Measurements from ENCODE around the gene ZNF609.
"Not testable (repeated sequence)": the region's sequence is repeated elsewhere in the genome, so short reads cannot be mapped to it uniquely, and the experiment has no call there.

The ZNF609 gene

GRCh38 chr15:64589435-64590084, 129.2 kb downstream of the ZNF609 start:
- no peak for DNase-seq

GRCh38 chr15:64592845-64593244, 132.5 kb downstream of the ZNF609 start:
- not testable (repeated sequence) for DNase-seq

DNA sequence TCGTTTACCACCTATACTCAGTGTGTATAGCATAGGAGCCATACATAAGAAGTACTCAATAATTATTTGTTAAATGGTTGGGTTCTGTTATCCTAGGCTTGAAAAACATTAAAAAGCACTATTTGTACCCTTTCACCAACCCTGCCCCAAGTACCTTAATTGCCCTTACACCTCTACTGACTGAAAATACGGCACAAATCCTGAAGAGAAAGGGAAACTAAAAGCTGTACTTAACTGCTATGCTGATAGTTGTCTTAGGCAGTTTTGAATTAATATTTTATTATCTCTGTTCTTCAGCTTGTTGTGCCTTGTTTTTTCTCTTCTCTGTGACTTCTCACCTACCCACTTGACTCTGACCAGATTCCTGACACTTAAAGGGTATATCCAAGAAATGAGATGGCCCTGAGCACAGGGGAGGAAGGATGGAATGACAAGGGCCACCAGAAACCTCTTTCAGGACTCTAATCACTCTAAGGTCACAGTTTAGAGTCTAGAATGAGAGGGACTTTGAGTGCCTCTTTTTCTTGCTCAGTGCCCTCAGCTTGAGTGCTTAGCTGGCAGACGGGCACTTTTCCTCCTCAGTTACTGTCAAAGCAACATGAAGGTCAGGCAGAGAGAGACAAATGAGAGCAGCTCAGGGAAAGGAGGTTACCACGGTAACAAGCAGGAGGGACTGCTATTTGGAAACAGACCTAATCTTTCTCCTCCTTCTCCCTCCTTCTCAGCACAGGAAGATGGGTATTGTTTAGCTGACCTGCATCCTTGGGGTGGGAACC, 136.5 kb downstream of the ZNF609 start:
- no peak for DNase-seq

DNA sequence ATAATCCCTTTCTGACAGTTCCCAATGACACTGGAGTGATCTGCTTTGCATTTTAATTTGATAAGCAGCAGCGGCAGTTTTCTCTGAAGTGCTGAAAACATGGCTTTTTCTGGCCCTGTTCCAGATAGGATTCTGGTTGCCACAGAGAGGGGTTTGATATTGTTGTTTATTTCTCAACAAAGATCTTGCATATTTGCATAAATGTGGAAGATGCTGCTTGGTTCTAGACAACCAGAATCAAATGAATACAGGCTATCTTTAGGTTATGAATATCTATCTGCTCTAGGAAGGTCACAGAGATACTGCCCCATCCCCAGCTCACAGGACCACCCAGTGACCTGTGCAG, 137.1 kb downstream of the ZNF609 start:
- no peak for DNase-seq

- DNase-seq = no peak
Measured at GRCh38 chr15:64599226-64599625, 138.8 kb downstream of the ZNF609 start.

GRCh38 chr15:64599716-64600115, 139.3 kb downstream of the ZNF609 start:
- DNase-seq = no peak

GRCh38 chr15:64600794-64601193, 140.4 kb downstream of the ZNF609 start:
- DNase-seq = no peak

DNA sequence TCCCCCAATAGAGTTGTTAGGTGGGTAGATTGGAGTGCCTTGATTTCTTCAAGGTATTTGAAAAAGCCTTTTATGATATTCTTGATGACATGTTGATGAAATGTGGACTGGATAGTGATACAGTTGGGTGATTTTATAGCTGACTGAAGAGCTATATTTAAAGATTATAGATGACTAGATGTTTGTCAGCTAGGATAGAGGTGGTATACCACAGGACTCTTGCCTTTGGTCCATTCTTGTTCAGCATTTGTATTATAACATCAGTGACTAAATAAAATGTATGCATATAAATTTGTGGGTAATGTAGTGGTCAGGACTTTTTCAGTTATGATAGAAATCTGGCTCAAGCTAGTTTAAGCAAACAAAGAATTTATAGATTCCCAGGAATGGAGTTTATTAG, 143.9 kb downstream of the ZNF609 start:
- DNase-seq = no peak

GRCh38 chr15:64607416-64607815, 147.0 kb downstream of the ZNF609 start:
- not testable (repeated sequence) for DNase-seq

GRCh38 chr15:64610257-64610919, 150.0 kb downstream of the ZNF609 start:
- no peak for DNase-seq

DNA sequence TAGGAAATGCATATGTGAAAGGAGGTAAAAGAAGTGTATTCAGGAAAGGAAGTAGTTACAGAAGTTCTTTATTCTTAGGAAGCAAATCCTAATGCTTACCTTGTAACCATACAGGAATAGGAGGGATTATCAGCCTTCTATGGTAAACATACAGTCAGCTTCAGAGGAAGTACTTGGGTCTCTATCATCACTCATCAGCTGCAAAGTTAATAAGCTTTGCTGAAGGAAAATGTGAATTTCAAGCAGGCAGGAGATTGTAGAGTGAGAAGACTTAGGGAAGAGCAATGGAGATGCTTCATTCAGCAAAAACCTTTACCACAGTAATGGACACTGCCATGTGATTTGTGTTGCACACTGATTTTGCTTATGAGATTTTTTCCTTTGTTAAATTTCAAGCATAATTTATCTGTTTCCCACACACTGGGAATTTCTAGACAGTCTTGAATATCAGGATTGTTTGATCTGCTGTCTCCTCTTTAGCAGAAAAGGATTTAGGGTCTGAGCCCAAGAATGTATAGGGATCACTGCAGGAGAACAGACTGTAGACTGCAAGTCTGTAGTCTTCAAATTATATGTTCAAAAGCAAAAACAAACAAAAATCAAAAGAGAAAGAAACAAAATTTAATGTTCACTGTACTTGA, 150.8 kb downstream of the ZNF609 start:
- no peak for DNase-seq

GRCh38 chr15:64614519-64614918, 154.1 kb downstream of the ZNF609 start:
- no peak for DNase-seq

- no peak for DNase-seq
Measured at GRCh38 chr15:64617727-64618126, 157.3 kb downstream of the ZNF609 start.

DNA sequence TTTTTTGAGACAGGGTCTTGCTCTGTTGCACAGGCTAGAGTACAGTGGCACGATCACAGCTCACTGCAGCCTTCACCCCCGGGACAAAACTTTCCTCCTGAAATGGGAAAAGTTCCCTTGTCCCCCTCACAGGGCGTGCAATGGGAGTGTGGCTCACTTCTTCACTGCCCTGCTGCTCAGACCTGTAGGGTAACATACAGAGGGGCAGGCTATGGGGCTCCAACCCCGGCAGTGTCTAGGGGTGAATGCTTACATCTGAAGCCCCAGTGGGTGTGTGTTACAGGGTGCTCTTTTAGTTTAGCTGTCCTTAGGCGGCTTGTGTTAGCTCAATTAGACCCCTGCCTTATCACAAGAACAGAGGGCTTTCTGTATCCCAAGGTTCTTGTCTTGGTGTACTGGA, 157.8 kb downstream of the ZNF609 start:
- DNase-seq = no peak

DNA sequence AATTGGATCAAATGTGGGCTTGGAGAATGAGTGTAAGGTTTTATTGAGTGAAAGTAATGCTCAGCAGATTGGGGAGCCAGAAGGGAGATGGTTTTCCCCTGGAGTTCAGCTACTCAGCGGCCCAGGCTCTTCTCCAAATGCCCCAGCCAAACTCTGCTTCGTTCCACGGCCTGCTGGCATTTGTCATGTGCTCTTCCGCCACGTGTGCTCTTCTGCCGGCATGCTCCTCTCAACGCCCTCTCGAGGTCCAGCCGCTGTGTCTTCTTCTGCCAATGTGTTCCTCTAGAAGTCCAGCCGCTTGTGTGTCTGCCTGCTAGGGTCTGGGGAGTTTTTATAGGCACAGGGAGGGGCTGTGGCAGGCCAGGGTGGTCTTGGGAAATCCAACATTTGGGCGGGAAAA, 158.2 kb downstream of the ZNF609 start:
- no peak for DNase-seq

DNA sequence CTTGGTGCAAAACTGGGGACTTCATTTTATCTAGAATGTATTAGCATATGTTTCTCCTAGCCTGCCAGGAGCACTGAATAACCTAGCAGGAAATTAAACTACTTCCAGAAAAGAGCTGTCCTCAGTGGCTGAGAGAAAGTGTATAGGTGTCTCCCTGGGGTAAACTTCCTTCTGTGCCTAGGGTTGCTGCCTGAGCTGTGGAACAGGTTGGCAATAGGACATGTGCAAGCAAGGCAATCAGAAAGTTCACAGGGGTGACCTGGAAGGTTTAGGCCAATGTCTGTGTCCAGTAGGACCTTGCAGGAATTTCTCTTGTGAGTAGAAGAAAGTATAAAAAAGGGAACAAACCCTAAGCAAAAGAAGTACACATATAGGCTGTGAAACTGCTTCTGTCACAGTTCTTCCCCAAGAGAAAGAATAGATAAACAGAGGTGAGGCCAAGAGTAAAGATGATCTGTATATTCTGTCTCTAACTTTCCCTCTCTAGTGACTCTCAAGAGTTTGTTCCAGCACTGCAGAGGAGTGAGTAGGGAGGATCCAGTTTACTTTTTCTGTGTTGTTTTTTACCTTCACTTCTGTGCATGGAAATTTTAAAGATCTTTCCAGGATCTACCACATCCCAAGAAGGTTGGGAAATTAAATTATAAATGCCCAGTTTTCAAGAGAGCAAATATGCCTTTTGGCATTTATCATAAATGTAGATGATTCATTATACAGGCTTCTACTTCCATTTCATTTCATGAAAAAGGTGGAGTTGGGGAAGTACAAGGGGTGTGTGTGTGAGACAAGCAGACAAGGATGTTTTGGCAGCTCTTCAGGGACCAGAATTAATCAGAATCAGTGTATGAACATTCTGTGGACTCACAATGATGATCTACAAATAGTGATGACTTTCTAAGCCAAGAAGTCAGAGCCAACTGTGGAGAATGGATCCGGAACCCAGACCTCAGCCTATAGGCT, 159.8 kb downstream of the ZNF609 start:
- no peak for DNase-seq

DNA sequence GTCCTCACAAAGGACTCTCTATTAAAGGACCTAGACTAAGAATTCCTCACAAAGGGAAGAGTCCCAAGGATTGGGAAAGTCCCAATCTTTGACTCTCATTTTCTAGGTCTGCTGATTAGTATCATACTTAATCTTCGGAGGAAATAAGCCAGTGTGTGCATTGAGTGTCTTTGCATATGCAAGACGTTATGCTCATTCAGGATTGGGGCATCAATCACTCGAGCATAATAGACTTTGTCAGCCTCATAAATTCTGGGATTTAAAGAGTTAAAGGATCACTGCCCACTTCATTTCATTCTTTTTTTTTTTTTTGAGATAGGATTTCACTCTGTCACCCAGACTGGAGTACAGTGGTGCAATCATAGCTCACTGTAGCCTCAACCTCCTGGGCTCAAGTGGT, 160.7 kb downstream of the ZNF609 start:
- no peak for DNase-seq

- DNase-seq = peak; percentile 21
Measured at GRCh38 chr15:64622410-64623260, 162.3 kb downstream of the ZNF609 start.

DNA sequence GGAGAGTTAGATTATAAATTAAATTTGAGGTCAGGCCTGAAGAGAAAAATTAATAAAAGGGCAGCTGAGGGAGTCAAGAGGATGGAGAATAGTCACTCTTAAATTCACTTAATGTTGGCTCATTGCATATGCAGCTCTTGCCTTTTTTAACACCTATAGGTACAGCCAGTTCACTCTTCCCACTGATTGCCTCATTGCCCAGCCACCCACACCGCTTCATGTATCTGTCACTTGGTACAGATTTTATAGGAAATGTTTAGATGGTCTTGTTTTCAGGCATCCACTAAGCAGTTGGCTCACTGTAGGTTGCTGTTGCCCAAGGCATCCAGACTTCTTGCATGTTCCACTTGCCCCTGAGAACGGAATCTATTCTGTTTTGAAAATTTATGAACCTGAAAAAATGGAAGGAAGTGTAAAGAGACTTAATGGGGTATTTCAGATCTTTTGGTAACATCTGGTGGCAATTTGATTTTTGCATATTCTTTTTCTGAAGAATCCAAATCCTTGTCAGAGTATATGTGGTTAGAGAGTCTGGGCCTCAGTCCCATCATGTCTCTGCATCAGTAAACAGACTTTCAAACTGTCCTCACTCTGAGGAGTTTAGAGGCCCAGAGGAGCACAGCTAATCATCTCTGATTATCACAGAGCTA, 163.1 kb downstream of the ZNF609 start:
- DNase-seq = no peak

DNA sequence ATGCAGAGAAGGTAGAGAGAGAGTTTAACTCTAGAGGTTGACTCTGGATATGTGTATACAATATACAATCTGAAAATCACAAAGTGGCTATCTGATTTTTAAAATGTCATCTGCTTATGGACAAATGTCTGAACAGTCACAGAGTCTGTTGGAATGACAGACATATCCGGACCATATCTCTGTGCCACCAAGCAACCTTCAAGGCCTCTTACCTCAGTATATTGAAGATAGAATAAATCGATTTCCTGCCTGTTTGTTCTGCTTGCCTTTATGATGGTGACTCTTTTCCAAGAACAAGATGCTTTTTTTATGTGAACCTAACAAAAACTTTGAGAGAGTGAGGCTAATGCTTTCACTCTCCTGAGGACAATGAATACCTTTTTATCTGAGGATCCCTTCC, 163.9 kb downstream of the ZNF609 start:
- no peak for DNase-seq

DNA sequence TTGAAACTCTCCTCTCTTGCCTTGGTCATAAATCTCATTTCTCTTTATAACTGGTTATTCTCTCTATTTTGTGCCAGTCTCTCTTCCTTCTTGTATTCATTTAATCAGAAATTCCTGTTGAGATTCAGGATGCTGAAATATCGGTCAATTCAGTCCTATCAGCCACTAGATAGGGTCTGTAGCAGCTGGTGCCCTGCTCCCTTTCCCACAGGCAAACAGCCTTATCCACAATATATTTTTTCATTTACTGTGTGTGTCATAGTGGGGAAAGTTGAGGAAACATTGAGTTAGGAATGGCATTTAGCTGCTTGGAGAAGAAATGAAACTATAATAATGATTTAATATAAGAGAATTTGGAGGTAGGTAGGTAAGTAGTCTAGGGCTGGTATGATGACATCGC, 168.7 kb downstream of the ZNF609 start:
- DNase-seq = no peak
